Measurements from ENCODE around the gene NLRP5. TPM values are rescaled to one million over a fixed set of nuclear protein-coding genes. Genes with fewer than 3 reads are reported as not detected.

NLRP5 gene
- total RNA-seq, 3 donors from 2014 or later = 0.44 to 0.98 TPM; not detected in 1

GRCh38 chr19:55958356-55958755, 28.2 kb upstream of the NLRP5 start:
- no peaks in the 10 kb centered on the region for H3K36me3 ChIP-seq
- peak overlapping the region in 1 of 2 donors; percentile 43 for H3K27ac ChIP-seq
- no peaks in the 10 kb centered on the region for H3K9me3 ChIP-seq
- peak; percentile 46 to 83 for DNase-seq (ENCODE audit: low spot score in 2 of 2)
- H3K27me3 ChIP-seq = no peaks in the 10 kb centered on the region
- H3K4me1 ChIP-seq = no peaks in the 10 kb centered on the region
- H3K4me3 ChIP-seq = no peak overlapping the region
- no peak for TF ChIP-seq CTCF (IDR thresholded peaks at IDR 0.05)
- no peak for TF ChIP-seq POLR2A (IDR thresholded peaks at IDR 0.05)
- no peak for TF ChIP-seq POLR2AphosphoS5 (IDR thresholded peaks at IDR 0.05)
- intact Hi-C loops (cut with DNase I; ENCODE audit: low total_unique reads) = no loop called here

- Histone ChIP-seq H3K4me3 (no peak overlapping the region), H3K27me3 (no peaks in the 10 kb centered on the region), H3K9me3 (no peaks in the 10 kb centered on the region), H3K36me3 (no peaks in the 10 kb centered on the region), H3K27ac (no peak overlapping the region), H3K4me1 (no peaks in the 10 kb centered on the region)
- TF ChIP-seq POLR2AphosphoS5 (IDR thresholded peaks at IDR 0.05) (no peak), POLR2A (IDR thresholded peaks at IDR 0.05) (no peak), CTCF (IDR thresholded peaks at IDR 0.05) (no peak)
- DNase-seq (ENCODE audit: low spot score in 2 of 2) = no peak
- intact Hi-C loops (cut with DNase I; ENCODE audit: low total_unique reads) = no loop called here
Measured at GRCh38 chr19:55959996-55960675, 26.4 kb upstream of the NLRP5 start.

GRCh38 chr19:55962186-55962585, 24.4 kb upstream of the NLRP5 start:
- no peak overlapping the region for H3K4me3 ChIP-seq
- no peak for DNase-seq (ENCODE audit: low spot score in 2 of 2)
- no peak for TF ChIP-seq POLR2AphosphoS5 (IDR thresholded peaks at IDR 0.05)
- TF ChIP-seq POLR2A (IDR thresholded peaks at IDR 0.05) = no peak
- TF ChIP-seq CTCF (IDR thresholded peaks at IDR 0.05) = no peak
- no peaks in the 10 kb centered on the region for H3K4me1 ChIP-seq
- H3K27me3 ChIP-seq = no peaks in the 10 kb centered on the region
- no peaks in the 10 kb centered on the region for H3K9me3 ChIP-seq
- H3K27ac ChIP-seq = no peak overlapping the region
- intact Hi-C loops (cut with DNase I; ENCODE audit: low total_unique reads) = no loop called here
- no peaks in the 10 kb centered on the region for H3K36me3 ChIP-seq

GRCh38 chr19:55973982-55974381, 12.6 kb upstream of the NLRP5 start:
- intact Hi-C loops (cut with DNase I; ENCODE audit: low total_unique reads) = no loop called here
- H3K4me1 ChIP-seq = no peaks in the 10 kb centered on the region

GRCh38 chr19:55980415-55980814, 6.2 kb upstream of the NLRP5 start:
- no peaks in the 10 kb centered on the region for H3K36me3 ChIP-seq
- TF ChIP-seq POLR2A (IDR thresholded peaks at IDR 0.05) = no peak
- TF ChIP-seq POLR2AphosphoS5 (IDR thresholded peaks at IDR 0.05) = no peak
- TF ChIP-seq CTCF (IDR thresholded peaks at IDR 0.05) = no peak

More at GRCh38 chr19:55973982-55974381, 12.6 kb upstream of the NLRP5 start:
- TF ChIP-seq POLR2AphosphoS5 (IDR thresholded peaks at IDR 0.05) = no peak
- Histone ChIP-seq H3K27me3 (no peaks in the 10 kb centered on the region), H3K9me3 (peaks cover 3 to 10% of the 10 kb centered on the region in 2 donors), H3K4me3 (no peak overlapping the region), H3K27ac (no peak overlapping the region), H3K36me3 (no peaks in the 10 kb centered on the region)
- DNase-seq (ENCODE audit: low spot score in 2 of 2) = no peak

More at GRCh38 chr19:55980415-55980814, 6.2 kb upstream of the NLRP5 start:
- H3K27me3 ChIP-seq = no peaks in the 10 kb centered on the region
- DNase-seq (ENCODE audit: low spot score in 2 of 2) = no peak
- H3K27ac ChIP-seq = no peak overlapping the region
- H3K9me3 ChIP-seq = peaks cover 3 to 9% of the 10 kb centered on the region in 2 donors
- H3K4me1 ChIP-seq = no peaks in the 10 kb centered on the region
- no peak overlapping the region for H3K4me3 ChIP-seq
- intact Hi-C loops (cut with DNase I; ENCODE audit: low total_unique reads) = no loop called here
